H1 (cell line): ENCODE measurements around the gene ZFYVE16. TPM values are rescaled to one million over a fixed set of nuclear protein-coding genes. Genes with fewer than 3 reads are reported as not detected.

Experiments used
- CHD2 ChIP-seq: IDR thresholded peaks from 2 replicates; pipeline ENCODE4 v1.6.1; 2012; ENCODE audit warnings: low read length, improper control_type of control experiment
- GTF2F1 ChIP-seq: IDR thresholded peaks from 2 replicates; pipeline ENCODE4 v1.6.1; 2012; ENCODE audit warnings: low read depth, low read length, improper control_type of control experiment, borderline replicate concordance
- MAFK ChIP-seq: IDR thresholded peaks from 2 replicates; pipeline ENCODE4 v1.6.1; 2012; ENCODE audit warnings: low read depth, mild to moderate bottlenecking, improper control_type of control experiment, low read length
- RAD21 ChIP-seq, 2 experiments: IDR thresholded peaks in 1 of 2; conservative IDR thresholded peaks in 1 of 2; 2 replicates each; pipeline ENCODE4 v1.6.1; 2011; ENCODE audit warnings: low read depth in 2 of 2, low read length in 2 of 2, improper control_type of control experiment in 1 of 2, inconsistent platforms in 1 of 2, mild to moderate bottlenecking in 1 of 2, moderate library complexity in 1 of 2
- ZNF274 ChIP-seq: IDR thresholded peaks from 2 replicates; pipeline ENCODE4 v1.7.0; 2012; ENCODE audit warnings: low read length, borderline replicate concordance; ENCODE audit errors: extremely low read depth
- polyA plus RNA-seq, 7 experiments: library from polyadenylated mRNA; depleted of rRNA in 3 of 7; stranded (reverse) in 5 of 7; unstranded in 2 of 7; fragments of >200 nt in 5 of 7; fragments of 200-250 nt in 2 of 7; gene quantifications; 1 replicate in 5 of 7; 2 replicates in 1 of 7; 4 replicates in 1 of 7; pipeline versions ENCODE4 v1.2.1 to v1.2.3, GENCODE V29; 2011 to 2013; ENCODE audit warnings: missing spikeins in 2 of 7, mixed read lengths in 2 of 7
- total RNA-seq: library from RNA; stranded (reverse); fragmentation: NEBNext Ultra II Directional; extraction: Animal tissue kit (Norgen Biotek cat#: 25700); gene quantifications from 2 replicates; pipeline ENCODE4 v1.2.1, GENCODE V29; 2021
- TF ChIP-seq, protein P1 (sequence below): IDR thresholded peaks from 2 replicates; pipeline ENCODE4 v1.6.1; 2012; ENCODE audit warnings: inconsistent platforms
- TF ChIP-seq, protein P2 (sequence below): IDR thresholded peaks from 2 replicates; pipeline ENCODE4 v1.6.1; 2011; ENCODE audit warnings: low read depth, mild to moderate bottlenecking, low read length; ENCODE audit not compliant: insufficient read depth

ZFYVE16 gene
- total and polyA plus RNA-seq, 2 of the 8 experiments (the other 6 are each of a cell fraction or from before 2014, with no cell fraction given), result 3.6 to 24.2 TPM

DNA sequence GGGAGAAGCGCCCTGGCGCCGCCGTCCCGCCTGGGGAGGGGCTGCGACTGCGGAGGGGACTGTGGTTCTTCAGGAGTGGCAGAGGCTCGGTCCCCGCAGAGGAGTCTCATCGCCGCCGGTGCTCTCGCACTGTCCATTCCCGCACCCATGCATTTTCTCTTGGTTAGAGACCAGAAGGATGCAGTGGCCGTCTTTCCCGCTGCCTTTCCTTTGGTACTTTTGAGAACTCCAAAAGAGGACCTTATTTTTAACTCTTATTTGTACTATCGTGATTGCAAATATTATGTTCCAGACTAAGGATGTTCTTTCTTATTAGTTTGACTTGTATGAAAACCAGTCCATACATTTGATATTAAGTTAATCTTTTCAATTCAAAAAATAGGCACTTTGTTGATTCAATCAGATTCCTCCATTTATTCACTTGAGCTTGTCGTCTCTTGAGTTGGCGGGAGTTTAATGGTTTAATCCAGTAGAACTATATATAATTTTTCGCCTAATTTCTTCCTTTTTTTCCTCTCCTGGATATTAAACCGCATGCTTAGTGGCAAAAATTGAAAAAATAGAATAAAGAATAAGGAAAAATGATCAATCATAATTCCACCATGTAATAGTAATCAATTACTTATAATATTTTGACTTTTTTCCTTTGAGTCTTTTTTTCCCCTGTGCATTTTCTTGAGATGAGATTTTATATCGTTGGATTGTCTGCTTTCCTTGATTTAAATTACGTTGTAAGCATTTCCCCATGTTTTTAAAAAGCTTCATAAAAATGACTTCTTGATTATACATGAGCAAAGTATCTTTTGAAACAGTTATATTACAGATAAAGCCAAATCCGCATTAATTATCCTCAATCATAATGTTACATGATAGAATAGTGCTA lies 861 bp downstream of the ZFYVE16 start (continued):
- TF ChIP-seq, protein P1, sequence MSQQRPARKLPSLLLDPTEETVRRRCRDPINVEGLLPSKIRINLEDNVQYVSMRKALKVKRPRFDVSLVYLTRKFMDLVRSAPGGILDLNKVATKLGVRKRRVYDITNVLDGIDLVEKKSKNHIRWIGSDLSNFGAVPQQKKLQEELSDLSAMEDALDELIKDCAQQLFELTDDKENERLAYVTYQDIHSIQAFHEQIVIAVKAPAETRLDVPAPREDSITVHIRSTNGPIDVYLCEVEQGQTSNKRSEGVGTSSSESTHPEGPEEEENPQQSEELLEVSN, result no peak
- TF ChIP-seq MAFK, result no peak
- TF ChIP-seq CHD2, result no peak
- no peak for TF ChIP-seq GTF2F1
- 0 out of 4 replicates have a peak, but pooled peaks of 1 of the 2 experiments have one; percentile 0 for TF ChIP-seq RAD21 (IDR thresholded peaks at IDR 0.05 in 1 of 2, conservative IDR thresholded peaks at IDR 0.05 in 1 of 2; ENCODE audit: low read depth in 2 of 2, low read length in 2 of 2)
- TF ChIP-seq, protein P2, sequence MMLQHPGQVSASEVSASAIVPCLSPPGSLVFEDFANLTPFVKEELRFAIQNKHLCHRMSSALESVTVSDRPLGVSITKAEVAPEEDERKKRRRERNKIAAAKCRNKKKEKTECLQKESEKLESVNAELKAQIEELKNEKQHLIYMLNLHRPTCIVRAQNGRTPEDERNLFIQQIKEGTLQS, result no peak
- no peak for TF ChIP-seq ZNF274
